Measurements from ENCODE around the gene NOS1AP.
"Not testable (repeated sequence)": the region's sequence is repeated elsewhere in the genome, so short reads cannot be mapped to it uniquely, and the experiment has no call there.

The NOS1AP gene

DNA sequence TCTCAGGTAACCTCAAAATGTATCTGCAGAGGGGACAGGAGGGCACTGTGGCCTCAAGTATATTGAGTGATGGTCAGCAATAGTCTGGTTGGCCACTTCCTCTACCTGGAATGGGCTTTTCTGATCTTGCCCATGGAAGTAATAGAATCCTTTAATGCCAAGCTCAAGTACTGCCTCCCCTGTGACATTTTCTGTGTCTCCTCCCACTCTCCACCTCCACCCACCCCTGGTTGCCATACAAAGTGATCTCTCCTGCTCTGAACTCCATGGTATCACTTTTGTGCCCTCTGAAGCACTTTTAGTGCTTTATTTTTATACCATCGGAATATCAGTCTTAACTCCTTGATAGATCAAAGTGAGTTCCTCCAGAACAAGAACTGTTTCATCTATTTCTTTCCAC is 9.2 kb upstream of the NOS1AP start:
- TF ChIP-seq POLR2A (IDR thresholded peaks at IDR 0.05; ENCODE audit: low read depth, low read length): no peak
- no peak for TF ChIP-seq TAF1 (IDR thresholded peaks at IDR 0.05; ENCODE audit: borderline replicate concordance, low read depth, low read length)
- TF ChIP-seq POLR2AphosphoS5 (IDR thresholded peaks at IDR 0.05; ENCODE audit: low read depth, low read length): no peak
- DNase-seq (ENCODE audit: insufficient read length): no peak
- no peak for FAIRE-seq

DNA sequence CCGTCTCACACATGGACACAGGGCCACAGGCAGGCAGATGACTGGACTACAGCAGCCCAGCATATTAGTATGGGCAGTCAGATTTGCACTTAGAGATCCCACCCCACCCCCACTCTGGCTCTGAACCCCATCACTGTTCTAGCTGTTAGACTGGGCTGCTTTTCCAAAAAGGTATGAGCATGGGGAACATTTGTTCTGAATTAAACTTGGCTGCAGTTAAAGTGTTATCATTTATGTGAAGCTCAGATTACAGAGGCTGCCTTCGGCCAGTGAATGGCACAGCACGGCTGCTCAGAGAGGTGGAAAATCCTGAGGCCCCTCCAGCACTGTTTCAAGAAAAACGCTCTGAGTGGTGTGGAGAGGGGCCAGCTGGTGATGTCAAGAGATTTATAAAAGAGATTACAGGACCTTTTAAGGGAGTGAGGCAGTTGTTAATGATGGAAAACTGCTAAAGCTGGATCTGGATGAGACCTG is 6.9 kb upstream of the NOS1AP start:
- DNase-seq (ENCODE audit: insufficient read length): no peak
- no peak for FAIRE-seq
- no peak for TF ChIP-seq TAF1 (IDR thresholded peaks at IDR 0.05; ENCODE audit: borderline replicate concordance, low read depth, low read length)
- no peak for TF ChIP-seq POLR2AphosphoS5 (IDR thresholded peaks at IDR 0.05; ENCODE audit: low read depth, low read length)
- no peak for TF ChIP-seq POLR2A (IDR thresholded peaks at IDR 0.05; ENCODE audit: low read depth, low read length)

DNA sequence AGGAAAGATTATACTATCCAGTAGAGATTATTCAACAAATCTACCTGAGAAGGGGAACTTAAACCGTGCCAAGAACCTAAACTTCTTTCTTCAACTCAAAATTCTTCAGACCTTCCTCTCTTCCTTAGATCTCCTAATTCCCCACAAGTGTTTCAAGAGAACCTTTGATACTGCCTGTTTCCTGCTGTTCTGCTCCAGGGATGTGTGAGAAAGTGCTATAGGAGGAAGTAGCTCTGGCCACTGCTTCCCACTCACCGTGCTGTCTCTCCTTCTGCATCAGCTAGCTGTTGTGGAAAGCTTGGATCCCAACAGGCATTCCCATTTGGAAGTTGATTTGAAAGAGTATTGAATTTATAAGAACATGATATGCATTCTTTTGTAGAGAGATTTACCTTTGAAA is 4.5 kb upstream of the NOS1AP start:
- FAIRE-seq (no peak), DNase-seq (ENCODE audit: insufficient read length) (no peak)
- TF ChIP-seq POLR2A (IDR thresholded peaks at IDR 0.05; ENCODE audit: low read depth, low read length) (no peak), TAF1 (IDR thresholded peaks at IDR 0.05; ENCODE audit: borderline replicate concordance, low read depth, low read length) (no peak), POLR2AphosphoS5 (IDR thresholded peaks at IDR 0.05; ENCODE audit: low read depth, low read length) (no peak)

- not testable (repeated sequence) for DNase-seq (ENCODE audit: insufficient read length); FAIRE-seq
Observed at GRCh38 chr1:162066836-162067235, 2.7 kb upstream of the NOS1AP start.

DNA sequence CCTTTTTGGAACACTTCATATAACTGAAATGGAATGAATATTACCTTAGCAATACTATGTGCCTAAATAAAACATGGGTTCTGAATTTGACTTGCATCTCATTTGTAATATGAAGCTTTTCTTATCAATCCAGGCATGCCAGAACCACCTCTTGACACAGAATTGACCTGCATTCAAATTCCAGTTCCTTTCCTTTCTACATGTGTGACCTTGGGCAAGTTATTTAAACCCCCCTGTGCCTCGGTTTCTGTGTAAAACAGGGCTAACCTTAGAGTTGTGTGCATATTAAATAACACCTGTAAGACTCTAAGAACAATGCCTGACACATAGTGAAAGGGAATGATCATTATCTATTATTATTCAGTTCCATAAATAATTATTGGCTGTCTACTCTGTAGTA is 2.0 kb upstream of the NOS1AP start:
- FAIRE-seq (no peak), DNase-seq (ENCODE audit: insufficient read length) (no peak)

GRCh38 chr1:162068301-162068700 is 1.2 kb upstream of the NOS1AP start:
- no peak for DNase-seq (ENCODE audit: insufficient read length)
- TF ChIP-seq POLR2A (IDR thresholded peaks at IDR 0.05; ENCODE audit: low read depth, low read length): no peak
- no peak for TF ChIP-seq POLR2AphosphoS5 (IDR thresholded peaks at IDR 0.05; ENCODE audit: low read depth, low read length)
- TF ChIP-seq TAF1 (IDR thresholded peaks at IDR 0.05; ENCODE audit: borderline replicate concordance, low read depth, low read length): no peak
- FAIRE-seq: no peak

More for the DNA sequence above, 2.0 kb upstream of the NOS1AP start:
- no peak for TF ChIP-seq POLR2AphosphoS5 (IDR thresholded peaks at IDR 0.05; ENCODE audit: low read depth, low read length)
- TF ChIP-seq TAF1 (IDR thresholded peaks at IDR 0.05; ENCODE audit: borderline replicate concordance, low read depth, low read length): no peak
- no peak for TF ChIP-seq POLR2A (IDR thresholded peaks at IDR 0.05; ENCODE audit: low read depth, low read length)

DNA sequence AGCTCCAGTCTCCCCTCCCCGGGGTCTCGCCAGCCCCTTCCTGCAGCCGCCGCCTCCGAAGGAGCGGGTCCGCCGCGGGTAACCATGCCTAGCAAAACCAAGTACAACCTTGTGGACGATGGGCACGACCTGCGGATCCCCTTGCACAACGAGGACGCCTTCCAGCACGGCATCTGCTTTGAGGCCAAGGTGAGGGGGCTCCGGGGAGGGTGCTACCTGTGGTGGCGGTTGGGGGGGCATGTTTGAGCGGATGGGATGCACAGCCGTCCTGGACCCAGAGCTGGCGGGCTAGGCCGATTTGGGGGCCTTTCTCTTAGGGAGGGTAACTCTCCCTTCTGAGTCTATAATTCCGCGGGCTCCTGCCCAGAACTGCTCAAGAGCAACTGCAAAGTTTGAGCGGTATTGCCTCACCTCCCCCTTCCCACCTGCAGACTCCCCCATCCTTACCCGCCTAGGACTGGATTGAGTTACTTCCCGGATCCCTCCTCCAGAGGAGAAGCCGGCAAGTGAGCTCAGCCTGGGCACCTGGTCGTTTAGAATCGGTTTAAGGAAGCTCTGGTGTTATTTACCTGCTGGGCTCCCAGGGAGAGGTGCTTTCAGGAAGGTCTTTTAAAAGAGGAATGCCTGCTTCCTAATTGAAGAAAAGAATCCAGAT is 730 bp downstream of the NOS1AP start:
- no peak for TF ChIP-seq POLR2A (IDR thresholded peaks at IDR 0.05; ENCODE audit: low read depth, low read length)
- no peak for TF ChIP-seq TAF1 (IDR thresholded peaks at IDR 0.05; ENCODE audit: borderline replicate concordance, low read depth, low read length)
- TF ChIP-seq POLR2AphosphoS5 (IDR thresholded peaks at IDR 0.05; ENCODE audit: low read depth, low read length): no peak
- FAIRE-seq: no peak
- no peak for DNase-seq (ENCODE audit: insufficient read length)

DNA sequence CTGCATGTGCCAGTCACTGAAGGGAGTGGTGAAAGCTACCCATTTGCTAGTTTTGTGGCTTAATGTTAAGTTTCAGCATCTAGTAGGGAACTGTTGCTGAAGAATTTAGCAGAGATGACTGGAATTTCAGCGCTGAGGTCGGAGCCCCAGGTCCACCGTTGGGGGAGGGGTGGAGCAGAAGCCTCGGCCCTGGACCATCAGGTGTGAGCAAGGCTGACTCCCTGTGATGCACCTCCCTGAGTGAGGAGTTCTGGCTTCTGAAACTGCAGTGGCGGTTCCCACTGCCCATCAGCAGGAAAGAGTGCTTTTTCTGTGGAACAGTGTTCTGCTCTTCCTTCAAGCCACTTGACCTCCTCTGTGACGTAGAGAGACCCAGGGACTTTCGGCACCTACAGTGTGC is 1.3 kb downstream of the NOS1AP start:
- no peak for TF ChIP-seq TAF1 (IDR thresholded peaks at IDR 0.05; ENCODE audit: borderline replicate concordance, low read depth, low read length)
- TF ChIP-seq POLR2A (IDR thresholded peaks at IDR 0.05; ENCODE audit: low read depth, low read length): no peak
- no peak for TF ChIP-seq POLR2AphosphoS5 (IDR thresholded peaks at IDR 0.05; ENCODE audit: low read depth, low read length)
- DNase-seq (ENCODE audit: insufficient read length) (no peak), FAIRE-seq (no peak)

DNA sequence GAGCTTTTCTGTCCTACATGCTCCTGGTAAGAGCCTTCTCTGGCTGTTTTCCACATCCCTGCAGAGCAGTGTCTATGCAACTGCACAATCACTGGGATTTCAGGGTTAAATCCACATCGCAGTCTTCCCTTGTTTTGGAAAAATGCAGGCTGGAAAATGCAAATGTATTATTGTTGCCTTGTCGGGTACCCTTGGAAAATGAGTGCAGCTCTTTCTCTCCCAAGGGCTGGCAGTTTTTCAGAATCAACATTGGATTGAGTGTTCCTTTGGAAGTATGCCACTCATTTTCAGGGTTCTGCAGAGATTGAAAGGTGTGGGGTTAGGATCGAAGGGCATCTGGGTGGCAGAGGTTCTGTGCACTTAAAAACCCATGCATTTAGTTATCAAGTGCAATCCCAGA is 3.2 kb downstream of the NOS1AP start:
- DNase-seq (ENCODE audit: insufficient read length) (no peak), FAIRE-seq (no peak)
- TF ChIP-seq POLR2AphosphoS5 (IDR thresholded peaks at IDR 0.05; ENCODE audit: low read depth, low read length) (no peak), POLR2A (IDR thresholded peaks at IDR 0.05; ENCODE audit: low read depth, low read length) (no peak), TAF1 (IDR thresholded peaks at IDR 0.05; ENCODE audit: borderline replicate concordance, low read depth, low read length) (no peak)

DNA sequence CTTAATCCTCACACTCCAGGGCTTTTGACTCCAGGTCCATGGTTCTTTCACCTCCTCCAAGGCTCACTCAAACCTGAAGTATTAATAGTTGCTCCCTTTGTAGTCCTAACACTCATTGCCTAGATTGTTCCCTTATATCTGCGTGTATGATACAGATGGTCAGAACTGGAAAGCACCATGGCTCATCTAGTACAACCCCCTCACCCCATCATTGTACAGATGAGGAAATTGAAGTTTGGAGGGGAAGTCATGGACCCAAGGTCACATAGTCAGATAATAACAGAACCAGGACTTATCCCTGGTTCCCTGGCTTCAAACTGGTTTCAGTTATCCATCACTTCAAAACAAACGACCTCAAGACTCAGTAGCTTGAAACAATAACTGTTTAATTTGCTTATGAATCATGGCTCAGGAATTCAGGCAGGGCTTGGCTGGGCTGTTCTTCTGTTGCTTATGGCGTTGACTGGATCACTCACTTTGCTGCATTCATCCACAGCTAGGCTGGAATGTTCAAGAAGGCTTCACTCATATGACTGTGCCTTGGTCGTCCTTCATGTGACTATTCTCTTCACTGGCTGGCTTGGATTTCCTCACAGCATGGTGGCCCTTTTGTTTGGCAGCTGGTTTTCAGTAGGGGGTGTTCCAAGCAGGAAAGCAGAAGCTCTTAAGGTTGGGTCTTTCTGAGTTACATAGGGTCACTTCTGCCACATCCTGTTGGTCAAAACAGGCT is 5.0 kb downstream of the NOS1AP start:
- FAIRE-seq (no peak), DNase-seq (ENCODE audit: insufficient read length) (no peak)
- no peak for TF ChIP-seq POLR2A (IDR thresholded peaks at IDR 0.05; ENCODE audit: low read depth, low read length)
- TF ChIP-seq POLR2AphosphoS5 (IDR thresholded peaks at IDR 0.05; ENCODE audit: low read depth, low read length): no peak
- no peak for TF ChIP-seq TAF1 (IDR thresholded peaks at IDR 0.05; ENCODE audit: borderline replicate concordance, low read depth, low read length)

GRCh38 chr1:162075862-162076261 is 6.4 kb downstream of the NOS1AP start:
- no peak for TF ChIP-seq POLR2AphosphoS5 (IDR thresholded peaks at IDR 0.05; ENCODE audit: low read depth, low read length)
- FAIRE-seq: no peak
- no peak for DNase-seq (ENCODE audit: insufficient read length)

- no peak for FAIRE-seq
- no peak for TF ChIP-seq TAF1 (IDR thresholded peaks at IDR 0.05; ENCODE audit: borderline replicate concordance, low read depth, low read length)
- TF ChIP-seq POLR2A (IDR thresholded peaks at IDR 0.05; ENCODE audit: low read depth, low read length): no peak
- no peak for TF ChIP-seq POLR2AphosphoS5 (IDR thresholded peaks at IDR 0.05; ENCODE audit: low read depth, low read length)
- DNase-seq (ENCODE audit: insufficient read length): no peak
Observed at GRCh38 chr1:162077648-162078299, 8.3 kb downstream of the NOS1AP start.
